AG04450 (cell line): ENCODE results near the gene NUMB. TPM values are rescaled to one million over a fixed set of nuclear protein-coding genes. Genes with fewer than 3 reads are reported as not detected.

ENCODE experiments used
- CTCF ChIA-PET: fragments of 300-600, 350-600 bp; formaldehyde crosslinking; extraction: SDS; loops from one replicate; lab custom pipeline; 2022; ENCODE audit warnings: antibody characterized with exemption, inconsistent platforms; lab: Charles Lee
- POLR2A ChIA-PET: fragments of 350-600 bp; formaldehyde crosslinking; extraction: SDS; loops from one replicate; lab custom pipeline; 2021; ENCODE audit warnings: antibody characterized with exemption, inconsistent platforms; lab: Yijun Ruan, JAX
- DNase-seq: peaks from one replicate; pipeline ENCODE4 v3.0.0-alpha.2; 2011; ENCODE audit warnings: low read depth, low spot score
- H3K27ac ChIP-seq: one replicate; pipeline ENCODE4 v1.5.1; 2012; ENCODE audit warnings: low read depth, low read length, control low read depth
- H3K27me3 ChIP-seq: one replicate; pipeline ENCODE4 v1.6.0; 2012; ENCODE audit warnings: low read length; ENCODE audit not compliant: control insufficient read depth, insufficient read depth
- H3K4me3 ChIP-seq: 2 replicates; pipeline ENCODE4 v1.5.1; 2011; ENCODE audit warnings: mild to moderate bottlenecking, low read depth, low read length, control low read depth
- H3K9me3 ChIP-seq: 2 replicates; pipeline ENCODE4 v1.5.1; 2012; ENCODE audit warnings: low read length; ENCODE audit not compliant: control insufficient read depth, insufficient read depth
- CTCF ChIP-seq: IDR thresholded peaks from 2 replicates; pipeline ENCODE4 v1.5.1; 2011; ENCODE audit warnings: low read depth, low read length, control low read depth, inconsistent platforms
- polyA plus RNA-seq: library from polyadenylated mRNA; depleted of rRNA; stranded (reverse); fragments of >200 nt; gene quantifications from 2 replicates; pipeline ENCODE4 v1.2.3, GENCODE V29; 2011; rRNA removed
- small RNA-seq: library from RNA; depleted of rRNA; stranded (forward); fragments of <200 nt; gene quantifications from one replicate; pipeline ENCODE3, GENCODE V24; 2012; ENCODE audit warnings: low read depth; ENCODE audit not compliant: insufficient read length

The NUMB gene
- polyA plus RNA-seq, 1 experiment = 152 TPM

- ChIA-PET POLR2A (no interaction called here), CTCF (interaction anchor here (0.7 kb wide), 1 partner anchor 52 kb away, joined by 4 read pairs; no protein-coding TSS in a partner anchor)
- H3K9me3 ChIP-seq = no peaks in the 10 kb centered on the region
- no peaks in the 10 kb centered on the region for H3K27me3 ChIP-seq
- no peak overlapping the region for H3K4me3 ChIP-seq
- TF ChIP-seq CTCF = no peak
- no peak for DNase-seq
- H3K27ac ChIP-seq = no peak overlapping the region
These were observed 232.8 kb downstream of the NUMB start for GRCh38 chr14:73225496-73225895.

Small RNAs within 50 kb of the gene (small RNA-seq; reads per million reads assigned to genes)
- gene RNU6-419P = not detected

Other genes with a start within 250 kb of the NUMB start
- 3.1 and 3.4 TPM in 2 replicates for gene PAPLN, start 221.0 kb downstream of the NUMB start, polyA plus RNA-seq
- gene RIOX1, start 32.4 kb upstream of the NUMB start, polyA plus RNA-seq = 7.0 and 8.4 TPM in 2 replicates
- gene ACOT1, start 78.6 kb upstream of the NUMB start, polyA plus RNA-seq = 6.7 and 7.2 TPM in 2 replicates
- gene HEATR4, start 100.4 kb upstream of the NUMB start, polyA plus RNA-seq = not detected in 2 replicates
- 30.5 and 35.3 TPM in 2 replicates for gene ACOT2, start 110.7 kb upstream of the NUMB start, polyA plus RNA-seq
- gene ACOT4, start 133.3 kb upstream of the NUMB start, polyA plus RNA-seq = 0.37 and 0.45 TPM in 2 replicates
- not detected in 2 replicates for gene ACOT6, start 154.0 kb upstream of the NUMB start, polyA plus RNA-seq
- gene DNAL1, start 186.4 kb upstream of the NUMB start, polyA plus RNA-seq = 7.1 and 10.0 TPM in 2 replicates